Epithelial cell of alveolus of lung (primary cell): Measurements from ENCODE around the gene KBTBD3. TPM values are rescaled to one million over a fixed set of nuclear protein-coding genes. Genes with fewer than 3 reads are reported as not detected.

Experiments used
- total RNA-seq: library from RNA; depleted of rRNA; stranded (reverse); fragments of >200 nt; gene quantifications from 2 replicates; pipeline ENCODE4 v1.2.1, GENCODE V29; 2015

KBTBD3 gene, protein sequence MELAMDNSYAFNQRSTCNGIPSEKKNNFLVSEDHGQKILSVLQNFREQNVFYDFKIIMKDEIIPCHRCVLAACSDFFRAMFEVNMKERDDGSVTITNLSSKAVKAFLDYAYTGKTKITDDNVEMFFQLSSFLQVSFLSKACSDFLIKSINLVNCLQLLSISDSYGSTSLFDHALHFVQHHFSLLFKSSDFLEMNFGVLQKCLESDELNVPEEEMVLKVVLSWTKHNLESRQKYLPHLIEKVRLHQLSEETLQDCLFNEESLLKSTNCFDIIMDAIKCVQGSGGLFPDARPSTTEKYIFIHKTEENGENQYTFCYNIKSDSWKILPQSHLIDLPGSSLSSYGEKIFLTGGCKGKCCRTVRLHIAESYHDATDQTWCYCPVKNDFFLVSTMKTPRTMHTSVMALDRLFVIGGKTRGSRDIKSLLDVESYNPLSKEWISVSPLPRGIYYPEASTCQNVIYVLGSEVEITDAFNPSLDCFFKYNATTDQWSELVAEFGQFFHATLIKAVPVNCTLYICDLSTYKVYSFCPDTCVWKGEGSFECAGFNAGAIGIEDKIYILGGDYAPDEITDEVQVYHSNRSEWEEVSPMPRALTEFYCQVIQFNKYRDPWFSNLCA
- 2.2 and 5.0 TPM in 2 replicates for total RNA-seq

DNA sequence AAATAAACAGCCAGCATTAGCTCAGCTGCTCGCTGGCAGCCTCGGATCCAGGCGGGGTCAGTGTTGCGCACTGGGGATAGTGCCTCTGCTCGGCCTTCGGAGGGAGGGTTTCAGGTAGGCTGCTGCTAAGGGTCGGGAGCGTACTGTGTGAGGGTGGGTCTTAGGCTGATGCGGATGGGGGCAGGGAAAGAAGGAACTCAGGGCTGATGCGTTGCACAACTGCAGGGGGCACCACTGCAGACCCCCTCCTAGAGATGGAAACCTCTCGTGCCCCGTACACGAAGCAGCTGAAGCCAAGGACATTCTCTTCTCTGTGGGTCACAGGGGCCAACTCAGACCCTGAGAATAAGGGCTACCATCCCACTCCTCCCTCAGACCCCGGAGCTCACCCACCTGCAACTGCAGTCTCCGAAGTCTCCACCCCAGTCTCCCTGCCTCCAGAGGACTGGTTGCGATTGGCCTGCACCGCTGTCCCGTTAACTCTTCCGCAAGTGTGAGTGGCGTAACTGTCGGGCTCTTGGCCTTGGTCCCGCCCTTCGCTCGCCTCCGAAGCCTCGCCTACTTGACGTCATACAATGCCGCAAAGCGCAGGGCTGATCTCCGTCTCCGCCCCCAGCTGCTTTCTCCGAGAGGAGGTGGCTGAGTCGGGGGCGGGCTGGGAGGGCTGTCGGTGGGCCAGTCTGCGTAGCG is at the start of gene KBTBD3:
Gene KBTBD3 (minus strand): TSS at position 429 of the 690 bp plus-strand sequence. CDS start 18,250 bp downstream, outside the sequence.

DNA sequence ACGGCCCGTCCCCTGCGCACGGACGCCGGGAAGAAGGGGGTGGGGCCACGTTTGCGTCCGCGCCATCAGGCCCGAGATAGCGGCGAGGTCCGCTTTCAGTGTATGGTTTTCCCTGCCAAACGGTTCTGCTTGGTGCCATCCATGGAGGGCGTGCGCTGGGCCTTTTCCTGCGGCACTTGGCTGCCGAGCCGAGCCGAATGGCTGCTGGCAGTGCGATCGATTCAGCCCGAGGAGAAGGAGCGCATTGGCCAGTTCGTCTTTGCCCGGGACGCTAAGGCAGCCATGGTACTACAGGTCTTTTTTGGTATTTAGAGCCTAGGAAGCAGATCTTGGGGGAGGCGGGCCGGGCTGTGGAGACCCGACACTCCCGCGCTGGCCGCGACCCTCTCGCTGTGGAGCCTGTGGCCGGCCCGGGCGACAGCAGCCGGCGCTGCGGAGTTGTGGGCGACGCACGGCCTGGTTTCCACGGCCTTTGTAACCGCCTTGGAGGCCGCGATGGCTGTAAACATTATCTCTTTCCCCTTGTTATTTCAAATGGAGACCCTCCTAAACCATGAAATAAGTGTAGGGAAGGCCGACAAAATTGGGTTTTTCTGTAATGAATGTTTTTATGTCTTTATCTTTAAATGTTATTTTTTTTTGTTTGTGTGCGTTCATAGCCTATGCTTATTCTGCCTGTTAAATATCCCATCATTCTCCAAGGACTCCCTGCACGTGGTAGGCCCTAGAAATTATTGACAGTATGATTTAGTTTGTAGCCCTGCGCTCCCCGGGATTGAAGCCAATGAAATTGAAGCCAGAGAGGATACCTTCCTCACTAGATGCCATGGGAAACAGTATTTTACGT is 685 bp upstream of the KBTBD3 start, which contains the start of gene AASDHPPT:
Gene AASDHPPT (plus strand): TSS at position 54 of the 847 bp plus-strand sequence. CDS start 49 bp downstream, at position 103.

DNA sequence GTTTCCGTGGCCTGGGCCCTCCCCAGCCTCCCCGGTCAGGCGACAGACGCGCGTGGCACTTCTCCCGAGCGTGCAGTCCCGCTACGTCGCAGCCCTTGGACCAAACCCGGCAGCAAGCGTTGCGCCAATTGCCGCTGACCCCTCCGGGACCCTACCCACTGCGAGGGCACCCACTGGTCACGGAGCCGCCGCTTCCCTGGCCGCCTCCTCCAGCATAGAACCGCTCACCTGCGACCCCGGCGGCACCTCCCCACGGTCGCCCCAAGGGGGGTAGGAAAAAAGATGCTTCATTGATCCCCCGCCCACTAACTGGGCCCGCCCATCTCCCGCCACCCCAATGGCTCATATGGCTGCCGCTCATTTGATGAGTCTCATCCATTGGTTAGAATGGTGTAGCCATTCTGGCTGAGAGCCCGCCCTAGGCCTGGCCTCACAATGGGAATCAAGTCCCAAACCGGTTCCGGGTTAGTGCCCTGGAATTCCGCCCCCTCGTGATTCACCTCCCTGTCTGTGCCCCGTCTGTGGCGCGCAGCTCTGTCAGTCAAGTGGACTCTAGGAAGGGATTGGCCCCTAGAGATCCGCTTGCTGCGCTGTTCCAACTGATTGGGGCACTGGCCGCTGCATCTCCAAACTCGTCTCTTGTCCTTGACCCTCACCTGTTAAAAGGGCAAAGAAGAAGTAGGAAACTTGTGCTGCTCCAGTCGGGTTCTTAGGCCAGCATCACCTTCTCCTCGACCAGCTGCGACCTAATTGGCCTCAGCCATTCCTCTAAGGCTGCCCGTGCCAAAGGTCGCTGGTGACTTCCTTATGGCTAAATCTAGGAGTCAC is 55.0 kb downstream of the KBTBD3 start, which contains the start of gene MSANTD4:
Gene MSANTD4 (minus strand): TSS at position 274 of the 828 bp plus-strand sequence. CDS start 11,323 bp downstream, outside the sequence.

Other genes starting within 250 kb of the KBTBD3 start
- 17.7 and 26.6 TPM in 2 replicates for gene MSANTD4, start 55.1 kb downstream of the KBTBD3 start, total RNA-seq
- 50.8 and 64.8 TPM in 2 replicates for gene AASDHPPT, start 315 bp upstream of the KBTBD3 start, total RNA-seq